GM11168 (cell line): ENCODE results near the gene PTPRC.
"Not testable (repeated sequence)": the region's sequence is repeated elsewhere in the genome, so short reads cannot be mapped to it uniquely, and the experiment has no call there.

Experiments
- in situ Hi-C: fragments of 300-500 bp; cut with MboI; formaldehyde crosslinking; loops from one replicate; pipeline ENCODE4 v1.12.0; 2022; ENCODE audit warnings: low sequenced_read_pairs; ENCODE audit not compliant: unreplicated experiment

PTPRC gene

GRCh38 chr1:198638894-198639635 is at the start of gene PTPRC:
TSS of gene PTPRC (plus strand) at chr1:198639040. CDS start at chr1:198639269, 229 bp downstream.
- in situ Hi-C loops, result no loop called here

- in situ Hi-C loops, result no loop called here
These were observed 48.4 kb upstream of the PTPRC start for GRCh38 chr1:198590454-198590853.

GRCh38 chr1:198595765-198596164 is 43.1 kb upstream of the PTPRC start:
- in situ Hi-C loops, result no loop called here

- in situ Hi-C loops, result no loop called here
These were observed 41.0 kb upstream of the PTPRC start for GRCh38 chr1:198597690-198598430.

GRCh38 chr1:198598796-198599321 is 40.0 kb upstream of the PTPRC start:
- in situ Hi-C loops, result no loop called here

- in situ Hi-C loops, result no loop called here
These were observed 39.1 kb upstream of the PTPRC start for GRCh38 chr1:198599749-198600148.

GRCh38 chr1:198600906-198601305 is 37.9 kb upstream of the PTPRC start:
- in situ Hi-C loops, result no loop called here

- in situ Hi-C loops, result not testable (repeated sequence)
These were observed 37.5 kb upstream of the PTPRC start for GRCh38 chr1:198601310-198601709.

GRCh38 chr1:198601936-198602889 is 36.6 kb upstream of the PTPRC start:
- in situ Hi-C loops, result no loop called here

GRCh38 chr1:198604975-198605374 is 33.9 kb upstream of the PTPRC start:
- in situ Hi-C loops, result no loop called here

GRCh38 chr1:198605406-198605805 is 33.4 kb upstream of the PTPRC start:
- in situ Hi-C loops, result no loop called here

GRCh38 chr1:198606020-198606438 is 32.8 kb upstream of the PTPRC start:
- in situ Hi-C loops, result no loop called here

- in situ Hi-C loops, result no loop called here
These were observed 31.1 kb upstream of the PTPRC start for GRCh38 chr1:198607714-198608113.

- in situ Hi-C loops, result no loop called here
These were observed 28.5 kb upstream of the PTPRC start for GRCh38 chr1:198610362-198610761.

- in situ Hi-C loops, result no loop called here
These were observed 27.6 kb upstream of the PTPRC start for GRCh38 chr1:198611219-198611618.

- in situ Hi-C loops, result no loop called here
These were observed 26.2 kb upstream of the PTPRC start for GRCh38 chr1:198612471-198613260.

GRCh38 chr1:198617406-198617805 is 21.4 kb upstream of the PTPRC start:
- in situ Hi-C loops, result no loop called here

GRCh38 chr1:198619375-198620140 is 19.3 kb upstream of the PTPRC start:
- in situ Hi-C loops, result no loop called here

- in situ Hi-C loops, result no loop called here
These were observed 18.6 kb upstream of the PTPRC start for GRCh38 chr1:198620218-198620617.
